SK-N-SH treated with all-trans-retinoic acid at 6 μM for 48 hours (cell line): ENCODE measurements around the gene RAMACL.

ENCODE experiments used
- ATAC-seq: fragments of 200-7000 bp; cut with Tn5 transposase; 3 replicates; pipeline ENCODE4 v1.9.1; 2020; ENCODE audit warnings: mild to moderate bottlenecking, moderate library complexity
- ARNTL ChIP-seq: fragments of 450-650 bp; formaldehyde crosslinking; IDR thresholded peaks from 2 replicates; pipeline ENCODE4 v1.5.0; 2020; ENCODE audit warnings: low read depth, mild to moderate bottlenecking, moderate library complexity, borderline replicate concordance
- CREB5 ChIP-seq: fragments of 250-450 bp; sonication (Bioruptor Pico); IDR thresholded peaks from 2 replicates; pipeline ENCODE4 v1.5.1; 2020; ENCODE audit warnings: low read depth, mild to moderate bottlenecking, moderate library complexity
- CSDC2 ChIP-seq: fragments of 250-450 bp; sonication (Bioruptor Pico); IDR thresholded peaks from 2 replicates; pipeline ENCODE4 v1.5.0; 2020; ENCODE audit warnings: mild to moderate bottlenecking, moderate library complexity
- CSRNP3 ChIP-seq: fragments of 250-450 bp; sonication (Bioruptor Pico); IDR thresholded peaks from 2 replicates; pipeline ENCODE4 v1.5.1; 2021; ENCODE audit warnings: mild to moderate bottlenecking, moderate library complexity
- ESRRG ChIP-seq: fragments of 250-450 bp; sonication (Bioruptor Pico); IDR thresholded peaks from 2 replicates; pipeline ENCODE4 v1.6.1; 2021; ENCODE audit warnings: mild to moderate bottlenecking
- OSR1 ChIP-seq: fragments of 250-450 bp; sonication (Bioruptor Pico); IDR thresholded peaks from 2 replicates; pipeline ENCODE4 v1.8.0; 2022; ENCODE audit warnings: moderate library complexity, mild to moderate bottlenecking, inconsistent platforms
- PATZ1 ChIP-seq: fragments of 250-450 bp; sonication (Bioruptor Pico); IDR thresholded peaks from 2 replicates; pipeline ENCODE4 v1.8.0; 2020; ENCODE audit warnings: mild to moderate bottlenecking, moderate library complexity, borderline replicate concordance
- POU6F1 ChIP-seq: fragments of 250-450 bp; sonication (Bioruptor Pico); IDR thresholded peaks from 2 replicates; pipeline ENCODE4 v1.8.0; 2021; ENCODE audit warnings: low read depth, mild to moderate bottlenecking, moderate library complexity, borderline replicate concordance
- PPARA ChIP-seq: fragments of 250-450 bp; sonication (Bioruptor Pico); IDR thresholded peaks from 2 replicates; pipeline ENCODE4 v1.5.0; 2020; ENCODE audit warnings: mild to moderate bottlenecking, borderline replicate concordance
- RARB ChIP-seq: fragments of 250-450 bp; sonication (Bioruptor Pico); IDR thresholded peaks from 2 replicates; pipeline ENCODE4 v1.8.0; 2021; ENCODE audit warnings: mild to moderate bottlenecking, moderate library complexity
- TCF4 ChIP-seq: fragments of 250-450 bp; sonication (Bioruptor Pico); IDR thresholded peaks from 2 replicates; pipeline ENCODE4 v1.8.0; 2021; ENCODE audit warnings: mild to moderate bottlenecking, moderate library complexity, borderline replicate concordance
- TOX ChIP-seq: fragments of 250-450 bp; sonication (Bioruptor Pico); IDR thresholded peaks from 2 replicates; pipeline ENCODE4 v1.8.0; 2021; ENCODE audit warnings: mild to moderate bottlenecking, moderate library complexity, borderline replicate concordance
- ZFP3 ChIP-seq: fragments of 250-450 bp; sonication (Bioruptor Pico); IDR thresholded peaks from 2 replicates; pipeline ENCODE4 v1.5.0; 2020; ENCODE audit warnings: mild to moderate bottlenecking, moderate library complexity
- ZFP30 ChIP-seq: fragments of 450-650 bp; formaldehyde crosslinking; IDR thresholded peaks from 2 replicates; pipeline ENCODE4 v1.5.0; 2022; ENCODE audit warnings: mild to moderate bottlenecking, moderate library complexity
- ZNF565 ChIP-seq: fragments of 450-650 bp; formaldehyde crosslinking; conservative IDR thresholded peaks from 2 replicates; pipeline ENCODE4 v1.5.0; 2020; ENCODE audit warnings: low read depth, mild to moderate bottlenecking, moderate library complexity
- ZNF70 ChIP-seq: fragments of 450-650 bp; formaldehyde crosslinking; IDR thresholded peaks from 2 replicates; pipeline ENCODE4 v1.5.0; 2020; ENCODE audit warnings: mild to moderate bottlenecking, moderate library complexity
- ZNF8 ChIP-seq: fragments of 450-650 bp; formaldehyde crosslinking; IDR thresholded peaks from 2 replicates; pipeline ENCODE4 v1.5.0; 2020; ENCODE audit warnings: mild to moderate bottlenecking, moderate library complexity
- TF ChIP-seq, protein P1 (sequence below): fragments of 250-450 bp; sonication (Bioruptor Pico); IDR thresholded peaks from 2 replicates; pipeline ENCODE4 v1.5.0; 2020; ENCODE audit warnings: mild to moderate bottlenecking, moderate library complexity

RAMACL gene

GRCh38 chr6:166563805-166564204 lies 22.7 kb downstream of the RAMACL start:
- no peak for ATAC-seq
- no peak for TF ChIP-seq CSRNP3 (CRISPR knock-in tag)
- TF ChIP-seq ZFP3 (CRISPR knock-in tag), result no peak
- TF ChIP-seq ESRRG (CRISPR knock-in tag), result no peak
- no peak for TF ChIP-seq CSDC2 (CRISPR knock-in tag)
- no peak for TF ChIP-seq TCF4 (CRISPR knock-in tag)
- no peak for TF ChIP-seq ZNF8 (CRISPR knock-in tag)
- TF ChIP-seq TOX (CRISPR knock-in tag), result no peak
- no peak for TF ChIP-seq RARB (CRISPR knock-in tag)
- no peak for TF ChIP-seq PPARA (CRISPR knock-in tag)
- no peak for TF ChIP-seq POU6F1
- no peak for TF ChIP-seq CREB5 (CRISPR knock-in tag)
- TF ChIP-seq ZFP30 (CRISPR knock-in tag), result no peak

GRCh38 chr6:166563200-166563599 lies 23.3 kb downstream of the RAMACL start:
- no peak for ATAC-seq
- TF ChIP-seq ZFP30 (CRISPR knock-in tag) (no peak), OSR1 (no peak), CSDC2 (CRISPR knock-in tag) (no peak), ZFP3 (CRISPR knock-in tag) (no peak), ESRRG (CRISPR knock-in tag) (no peak), TOX (CRISPR knock-in tag) (no peak), ZNF70 (CRISPR knock-in tag) (no peak), PATZ1 (CRISPR knock-in tag) (no peak)
- TF ChIP-seq, protein P1, sequence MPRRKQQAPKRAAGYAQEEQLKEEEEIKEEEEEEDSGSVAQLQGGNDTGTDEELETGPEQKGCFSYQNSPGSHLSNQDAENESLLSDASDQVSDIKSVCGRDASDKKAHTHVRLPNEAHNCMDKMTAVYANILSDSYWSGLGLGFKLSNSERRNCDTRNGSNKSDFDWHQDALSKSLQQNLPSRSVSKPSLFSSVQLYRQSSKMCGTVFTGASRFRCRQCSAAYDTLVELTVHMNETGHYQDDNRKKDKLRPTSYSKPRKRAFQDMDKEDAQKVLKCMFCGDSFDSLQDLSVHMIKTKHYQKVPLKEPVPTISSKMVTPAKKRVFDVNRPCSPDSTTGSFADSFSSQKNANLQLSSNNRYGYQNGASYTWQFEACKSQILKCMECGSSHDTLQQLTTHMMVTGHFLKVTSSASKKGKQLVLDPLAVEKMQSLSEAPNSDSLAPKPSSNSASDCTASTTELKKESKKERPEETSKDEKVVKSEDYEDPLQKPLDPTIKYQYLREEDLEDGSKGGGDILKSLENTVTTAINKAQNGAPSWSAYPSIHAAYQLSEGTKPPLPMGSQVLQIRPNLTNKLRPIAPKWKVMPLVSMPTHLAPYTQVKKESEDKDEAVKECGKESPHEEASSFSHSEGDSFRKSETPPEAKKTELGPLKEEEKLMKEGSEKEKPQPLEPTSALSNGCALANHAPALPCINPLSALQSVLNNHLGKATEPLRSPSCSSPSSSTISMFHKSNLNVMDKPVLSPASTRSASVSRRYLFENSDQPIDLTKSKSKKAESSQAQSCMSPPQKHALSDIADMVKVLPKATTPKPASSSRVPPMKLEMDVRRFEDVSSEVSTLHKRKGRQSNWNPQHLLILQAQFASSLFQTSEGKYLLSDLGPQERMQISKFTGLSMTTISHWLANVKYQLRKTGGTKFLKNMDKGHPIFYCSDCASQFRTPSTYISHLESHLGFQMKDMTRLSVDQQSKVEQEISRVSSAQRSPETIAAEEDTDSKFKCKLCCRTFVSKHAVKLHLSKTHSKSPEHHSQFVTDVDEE, result no peak

GRCh38 chr6:166562726-166563125 lies 23.8 kb downstream of the RAMACL start:
- ATAC-seq, result no peak
- no peak for TF ChIP-seq ESRRG (CRISPR knock-in tag)
- TF ChIP-seq ZNF70 (CRISPR knock-in tag), result no peak
- TF ChIP-seq RARB (CRISPR knock-in tag), result no peak
- TF ChIP-seq CSDC2 (CRISPR knock-in tag), result no peak
- TF ChIP-seq OSR1, result no peak
- no peak for TF ChIP-seq PATZ1 (CRISPR knock-in tag)
- no peak for TF ChIP-seq ZNF8 (CRISPR knock-in tag)
- no peak for TF ChIP-seq TCF4 (CRISPR knock-in tag)
- TF ChIP-seq PPARA (CRISPR knock-in tag), result no peak
- TF ChIP-seq ZFP30 (CRISPR knock-in tag), result no peak
- TF ChIP-seq, protein P1, result no peak
- TF ChIP-seq CSRNP3 (CRISPR knock-in tag), result no peak
- TF ChIP-seq TOX (CRISPR knock-in tag), result no peak
- no peak for TF ChIP-seq ARNTL (CRISPR knock-in tag)
- TF ChIP-seq ZNF565 (CRISPR knock-in tag), result no peak
- TF ChIP-seq ZFP3 (CRISPR knock-in tag), result no peak
